AG09319 (cell line): Measurements from ENCODE around the gene NCKAP5.

Source experiments
- DNase-seq: peaks from one replicate; pipeline ENCODE4 v3.0.0-alpha.2; 2010; ENCODE audit warnings: low read depth; ENCODE audit errors: extremely low read depth
- TF ChIP-seq, protein P1 (sequence below): IDR thresholded peaks from 2 replicates; pipeline ENCODE4 v1.5.1; 2011; ENCODE audit warnings: low read depth, mild to moderate bottlenecking, inconsistent platforms, low read length, moderate library complexity

Gene NCKAP5

GRCh38 chr2:133363884-133364283 is 204.4 kb downstream of the NCKAP5 start:
- TF ChIP-seq, protein P1, sequence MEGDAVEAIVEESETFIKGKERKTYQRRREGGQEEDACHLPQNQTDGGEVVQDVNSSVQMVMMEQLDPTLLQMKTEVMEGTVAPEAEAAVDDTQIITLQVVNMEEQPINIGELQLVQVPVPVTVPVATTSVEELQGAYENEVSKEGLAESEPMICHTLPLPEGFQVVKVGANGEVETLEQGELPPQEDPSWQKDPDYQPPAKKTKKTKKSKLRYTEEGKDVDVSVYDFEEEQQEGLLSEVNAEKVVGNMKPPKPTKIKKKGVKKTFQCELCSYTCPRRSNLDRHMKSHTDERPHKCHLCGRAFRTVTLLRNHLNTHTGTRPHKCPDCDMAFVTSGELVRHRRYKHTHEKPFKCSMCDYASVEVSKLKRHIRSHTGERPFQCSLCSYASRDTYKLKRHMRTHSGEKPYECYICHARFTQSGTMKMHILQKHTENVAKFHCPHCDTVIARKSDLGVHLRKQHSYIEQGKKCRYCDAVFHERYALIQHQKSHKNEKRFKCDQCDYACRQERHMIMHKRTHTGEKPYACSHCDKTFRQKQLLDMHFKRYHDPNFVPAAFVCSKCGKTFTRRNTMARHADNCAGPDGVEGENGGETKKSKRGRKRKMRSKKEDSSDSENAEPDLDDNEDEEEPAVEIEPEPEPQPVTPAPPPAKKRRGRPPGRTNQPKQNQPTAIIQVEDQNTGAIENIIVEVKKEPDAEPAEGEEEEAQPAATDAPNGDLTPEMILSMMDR = no peak
- no peak for DNase-seq

DNA sequence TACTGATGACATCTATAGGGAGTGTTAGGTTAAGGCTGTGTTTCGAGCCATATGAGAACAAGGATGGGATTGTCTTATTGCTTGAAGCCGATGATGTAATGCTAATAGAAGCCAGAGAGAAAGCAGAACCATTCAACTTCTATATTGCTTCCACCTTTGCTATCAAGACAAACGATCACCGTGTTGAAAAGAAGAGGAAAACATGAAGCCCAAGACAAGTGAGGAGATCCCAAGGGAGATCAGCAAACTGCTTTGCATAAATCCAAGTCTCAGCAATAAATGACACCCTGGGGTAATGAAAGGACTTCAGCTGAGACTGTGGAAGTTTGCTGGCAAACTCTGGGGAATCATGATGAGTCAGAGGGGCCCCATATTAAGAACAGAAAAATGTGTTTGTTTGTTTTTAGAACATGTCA is 206.2 kb downstream of the NCKAP5 start:
- DNase-seq = no peak
- TF ChIP-seq, protein P1 = no peak

DNA sequence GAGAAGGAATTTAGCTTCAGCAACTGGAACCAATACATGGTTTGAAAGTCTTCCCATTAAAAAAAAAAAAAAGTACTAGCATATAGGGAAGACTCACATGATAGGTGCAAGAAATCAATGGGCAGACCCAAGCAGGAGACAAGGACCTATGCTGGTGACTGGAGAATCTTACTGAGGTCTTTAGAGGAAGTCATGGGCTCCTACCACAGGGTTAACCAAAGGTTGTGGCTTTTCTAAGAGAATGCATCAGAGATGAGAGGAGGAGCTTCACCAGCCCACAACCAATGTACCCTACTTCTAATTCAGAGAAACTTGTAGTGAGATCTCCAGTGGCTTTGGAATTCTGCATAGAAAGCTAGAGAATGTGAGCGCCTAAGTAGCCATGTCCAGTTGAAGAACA is 207.4 kb downstream of the NCKAP5 start:
- TF ChIP-seq, protein P1 = no peak
- DNase-seq = no peak

GRCh38 chr2:133360190-133360589 is 208.1 kb downstream of the NCKAP5 start:
- no peak for DNase-seq

GRCh38 chr2:133352719-133353118 is 215.5 kb downstream of the NCKAP5 start:
- TF ChIP-seq, protein P1 = no peak
- no peak for DNase-seq

More at GRCh38 chr2:133360190-133360589, 208.1 kb downstream of the NCKAP5 start:
- TF ChIP-seq, protein P1 = no peak

GRCh38 chr2:133346654-133347053 is 221.6 kb downstream of the NCKAP5 start:
- TF ChIP-seq, protein P1 = no peak
- no peak for DNase-seq

GRCh38 chr2:133345638-133346037 is 222.6 kb downstream of the NCKAP5 start:
- no peak for DNase-seq

More at GRCh38 chr2:133345638-133346037, 222.6 kb downstream of the NCKAP5 start:
- TF ChIP-seq, protein P1 = no peak
